GM19438 (cell line): Measurements from ENCODE around the gene SMIM34.
"Not testable (repeated sequence)": the region's sequence is repeated elsewhere in the genome, so short reads cannot be mapped to it uniquely, and the experiment has no call there.

Experiments used
- ATAC-seq: cut with Tn5 transposase; IDR thresholded peaks from one replicate; pipeline ENCODE4 v1.9.1; 2021; ENCODE audit warnings: low read depth; ENCODE audit not compliant: unreplicated experiment

SMIM34 gene

GRCh38 chr21:34374940-34375618 is 48.7 kb downstream of the SMIM34 start, which contains the start of gene SMIM11:
Gene SMIM11, plus strand, starts transcription at chr21:34375507. Its CDS starts 3,998 bp downstream, at chr21:34379505.
- peak; percentile 90 for ATAC-seq

GRCh38 chr21:34374462-34374861 is 49.3 kb downstream of the SMIM34 start:
- not testable (repeated sequence) for ATAC-seq

GRCh38 chr21:34372321-34372720 is 51.4 kb downstream of the SMIM34 start:
- no peak for ATAC-seq

GRCh38 chr21:34369741-34370140 is 54.0 kb downstream of the SMIM34 start:
- no peak for ATAC-seq
